HCT116 (cell line): Measurements from ENCODE around the gene CLSTN1. TPM values are rescaled to one million over a fixed set of nuclear protein-coding genes. Genes with fewer than 3 reads are reported as not detected.

Experiments used
- ATAC-seq: fragments of 200-7000 bp; cut with Tn5 transposase; 2 replicates; pipeline ENCODE4 v1.9.1; 2020; ENCODE audit warnings: mild to moderate bottlenecking, moderate library complexity
- BruUV-seq: library from RNA; stranded (reverse); fragments of 400-500 nt; replicated peaks from 2 replicates; lab custom pipeline; 2021; lab: Mats Ljungman, UMichigan
- CTCF ChIA-PET: fragments of 300-600 bp; sonication (Branson Sonifier 250); formaldehyde crosslinking; loops from one replicate; lab custom pipeline; 2021; ENCODE audit warnings: antibody characterized with exemption; lab: Charles Lee
- POLR2A ChIA-PET: fragments of 300-600, 350-600 bp; sonication (Branson Sonifier 250); formaldehyde crosslinking; loops from one replicate; lab custom pipeline; 2021; ENCODE audit warnings: antibody characterized with exemption; lab: Charles Lee
- RAD21 ChIA-PET, 2 experiments: fragments of 300-600 bp; sonication (Branson Sonifier 250); formaldehyde crosslinking; loops; one replicate each; lab custom pipeline; 2023; ENCODE audit warnings: low total read pairs in 2 of 2; ENCODE audit not compliant: uncharacterized antibody in 2 of 2, unreplicated experiment in 2 of 2, low non-redundant PET in 1 of 2; lab: Charles Lee
- DNase-seq: peaks from one replicate; pipeline ENCODE4 v3.0.0-alpha.2; 2010; ENCODE audit warnings: low read depth, low spot score
- H2AFZ ChIP-seq: fragments of 200-600 bp; shearing (Covaris generic), sonication (generic); 2 replicates; pipeline ENCODE4 v1.6.1; 2017; ENCODE audit warnings: low read depth, mixed run types, mixed read lengths, antibody characterized with exemption, low read length; ENCODE audit not compliant: poor library complexity, severe bottlenecking
- H3K27ac ChIP-seq: 2 replicates; pipeline ENCODE4 v1.5.1; 2012; ENCODE audit warnings: low read depth, low read length
- H3K27me3 ChIP-seq: fragments of 200-600 bp; sonication (generic); 2 replicates; pipeline ENCODE4 v1.6.1; 2016; ENCODE audit warnings: mixed run types, low read length, mixed read lengths; ENCODE audit not compliant: insufficient read depth
- H3K36me3 ChIP-seq, 2 experiments: fragments of 200-500 bp in 1 of 2; fragments of 200-600 bp in 1 of 2; sonication (Bioruptor generic) in 1 of 2; sonication (generic) in 1 of 2; 2 replicates each; pipeline versions ENCODE4 v1.5.1 to v1.6.1; 2014 to 2016; ENCODE audit warnings: low read length in 2 of 2, inconsistent platforms in 1 of 2, mixed read lengths in 1 of 2, mixed run types in 1 of 2; ENCODE audit not compliant: insufficient read depth in 2 of 2, control insufficient read depth in 1 of 2
- H3K4me1 ChIP-seq, 2 experiments: fragments of 200-600 bp in 1 of 2; sonication (generic) in 1 of 2; 2 replicates each; pipeline versions ENCODE4 v1.5.1 to v1.6.1; 2012 to 2017; ENCODE audit warnings: low read length in 2 of 2, inconsistent platforms in 1 of 2, mild to moderate bottlenecking in 1 of 2, mixed read lengths in 1 of 2, mixed run types in 1 of 2, moderate library complexity in 1 of 2; ENCODE audit not compliant: insufficient read depth in 2 of 2, control insufficient read depth in 1 of 2
- H3K4me2 ChIP-seq: fragments of 200-600 bp; sonication (generic); 2 replicates; pipeline ENCODE4 v1.6.1; 2017; ENCODE audit warnings: mixed run types, low read length, mixed read lengths
- H3K4me3 ChIP-seq, 2 experiments: fragments of 200-600 bp in 1 of 2; sonication (generic) in 1 of 2; replicated peaks in 1 of 2; 2 replicates each; pipeline ENCODE4 v1.5.1; 2011 to 2016; ENCODE audit warnings: low read length in 2 of 2, control low read depth in 1 of 2, low read depth in 1 of 2, mild to moderate bottlenecking in 1 of 2, mixed read lengths in 1 of 2, mixed run types in 1 of 2
- H3K79me2 ChIP-seq: fragments of 200-600 bp; sonication (generic); 2 replicates; pipeline ENCODE4 v1.6.1; 2017; ENCODE audit warnings: mild to moderate bottlenecking, mixed run types, low read length, moderate library complexity, mixed read lengths; ENCODE audit not compliant: insufficient read depth
- H3K9ac ChIP-seq: fragments of 200-600 bp; sonication (generic); 2 replicates; pipeline ENCODE4 v1.6.1; 2016; ENCODE audit warnings: low read length, mixed read lengths
- H3K9me2 ChIP-seq: fragments of 200-600 bp; sonication (generic), shearing (Covaris generic); 2 replicates; pipeline ENCODE4 v1.6.1; 2017; ENCODE audit warnings: mixed run types, mild to moderate bottlenecking, moderate library complexity; ENCODE audit not compliant: insufficient read depth
- H3K9me3 ChIP-seq, 2 experiments: fragments of 200-500 bp in 1 of 2; fragments of 200-600 bp in 1 of 2; sonication (Bioruptor generic) in 1 of 2; sonication (generic) in 1 of 2; 2 replicates each; pipeline ENCODE4 v1.6.1; 2014 to 2017; ENCODE audit warnings: low read length in 2 of 2, mixed read lengths in 2 of 2, inconsistent platforms in 1 of 2, low read depth in 1 of 2, mild to moderate bottlenecking in 1 of 2, mixed run types in 1 of 2, moderate library complexity in 1 of 2; ENCODE audit not compliant: control insufficient read depth in 1 of 2, insufficient read depth in 1 of 2
- H4K20me1 ChIP-seq: fragments of 200-600 bp; sonication (generic), shearing (Covaris generic); 2 replicates; pipeline ENCODE4 v1.6.1; 2017; ENCODE audit warnings: mixed run types, mild to moderate bottlenecking, moderate library complexity; ENCODE audit not compliant: insufficient read depth
- CBX3 ChIP-seq: IDR thresholded peaks from 2 replicates; pipeline ENCODE4 v1.6.1; 2012; ENCODE audit warnings: low read depth
- ELF1 ChIP-seq: IDR thresholded peaks from 2 replicates; pipeline ENCODE4 v1.6.1; 2012; ENCODE audit warnings: low read depth, borderline replicate concordance
- FOSL1 ChIP-seq: IDR thresholded peaks from 2 replicates; pipeline ENCODE4 v1.6.1; 2012; ENCODE audit warnings: low read depth
- RAD21 ChIP-seq: IDR thresholded peaks from 2 replicates; pipeline ENCODE4 v1.6.1; 2012; ENCODE audit warnings: low read depth, mild to moderate bottlenecking
- SIN3A ChIP-seq: IDR thresholded peaks from 2 replicates; pipeline ENCODE4 v1.6.1; 2012; ENCODE audit warnings: low read depth
- TCF7L2 ChIP-seq: IDR thresholded peaks from 2 replicates; pipeline ENCODE4 v1.7.0; 2011; ENCODE audit warnings: borderline replicate concordance, inconsistent platforms; ENCODE audit not compliant: insufficient read depth, insufficient read length; ENCODE audit errors: extremely low read depth
- YY1 ChIP-seq: IDR thresholded peaks from 2 replicates; pipeline ENCODE4 v1.6.1; 2011; ENCODE audit warnings: low read length, low read depth, moderate library complexity, mild to moderate bottlenecking; ENCODE audit not compliant: insufficient replicate concordance; ENCODE audit errors: extremely low read depth
- ZNF274 ChIP-seq: fragments of 200-500 bp; sonication (Bioruptor generic); IDR thresholded peaks from 2 replicates; pipeline ENCODE4 v1.6.1; 2014; ENCODE audit warnings: mild to moderate bottlenecking, low read depth, low read length, inconsistent platforms
- intact Hi-C: fragments of 100-400 bp; cut with micrococcal nuclease; formaldehyde crosslinking; loops from 2 replicates; pipeline ENCODE4 v1.10.0; 2022
- total RNA-seq: library from RNA; stranded (reverse); gene quantifications from one replicate; pipeline ENCODE4 v1.2.1, GENCODE V29; 2021; ENCODE audit not compliant: unreplicated experiment
- TF ChIP-seq, protein P1 (sequence below), 3 experiments: fragments of 200-600 bp in 1 of 3; sonication (generic) in 1 of 3; IDR thresholded peaks in 2 of 3; conservative IDR thresholded peaks in 1 of 3; 2 replicates each; pipeline ENCODE4 v1.5.1; 2012 to 2017; ENCODE audit warnings: low read depth in 2 of 3, low read length in 2 of 3, antibody characterized with exemption in 1 of 3, borderline replicate concordance in 1 of 3, control low read depth in 1 of 3, mild to moderate bottlenecking in 1 of 3, mixed read lengths in 1 of 3, mixed run types in 1 of 3, moderate library complexity in 1 of 3; ENCODE audit not compliant: insufficient read depth in 1 of 3

CLSTN1 gene
- total RNA-seq, 1 experiment from 2014 or later = 113 TPM

DNA sequence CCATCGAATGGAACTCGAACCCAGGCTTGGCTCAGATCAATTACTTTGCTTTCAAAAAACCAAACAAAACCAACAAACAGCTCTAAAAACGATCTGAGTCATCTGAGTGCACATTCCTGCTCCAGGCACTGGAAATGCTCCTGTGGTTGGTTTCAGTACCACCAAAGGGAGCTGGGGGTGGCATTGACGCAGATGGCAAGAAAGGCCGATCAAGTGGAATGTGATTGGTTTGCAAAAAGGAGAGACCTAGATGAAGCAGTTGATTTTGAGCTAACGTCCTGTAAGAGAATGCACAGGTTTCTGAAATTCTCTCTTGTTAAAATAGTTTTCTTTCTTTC, 132.7 kb downstream of the CLSTN1 start:
- no peaks in the 10 kb centered on the region for H4K20me1 ChIP-seq
- ATAC-seq = no peak
- H3K27me3 ChIP-seq = no peaks in the 10 kb centered on the region
- H3K4me1 ChIP-seq = peaks cover 27 to 48% of the 10 kb centered on the region in 2 experiments
- RAD21 ChIA-PET = no interaction called here
- H3K27ac ChIP-seq = no peak overlapping the region
- TF ChIP-seq SIN3A (no peak), FOSL1 (no peak), YY1 (no peak), CBX3 (no peak), ZNF274 (no peak), ELF1 (no peak), TCF7L2 (no peak), RAD21 (no peak)
- TF ChIP-seq, protein P1, sequence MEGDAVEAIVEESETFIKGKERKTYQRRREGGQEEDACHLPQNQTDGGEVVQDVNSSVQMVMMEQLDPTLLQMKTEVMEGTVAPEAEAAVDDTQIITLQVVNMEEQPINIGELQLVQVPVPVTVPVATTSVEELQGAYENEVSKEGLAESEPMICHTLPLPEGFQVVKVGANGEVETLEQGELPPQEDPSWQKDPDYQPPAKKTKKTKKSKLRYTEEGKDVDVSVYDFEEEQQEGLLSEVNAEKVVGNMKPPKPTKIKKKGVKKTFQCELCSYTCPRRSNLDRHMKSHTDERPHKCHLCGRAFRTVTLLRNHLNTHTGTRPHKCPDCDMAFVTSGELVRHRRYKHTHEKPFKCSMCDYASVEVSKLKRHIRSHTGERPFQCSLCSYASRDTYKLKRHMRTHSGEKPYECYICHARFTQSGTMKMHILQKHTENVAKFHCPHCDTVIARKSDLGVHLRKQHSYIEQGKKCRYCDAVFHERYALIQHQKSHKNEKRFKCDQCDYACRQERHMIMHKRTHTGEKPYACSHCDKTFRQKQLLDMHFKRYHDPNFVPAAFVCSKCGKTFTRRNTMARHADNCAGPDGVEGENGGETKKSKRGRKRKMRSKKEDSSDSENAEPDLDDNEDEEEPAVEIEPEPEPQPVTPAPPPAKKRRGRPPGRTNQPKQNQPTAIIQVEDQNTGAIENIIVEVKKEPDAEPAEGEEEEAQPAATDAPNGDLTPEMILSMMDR (IDR thresholded peaks at IDR 0.05 in 2 of 3, conservative IDR thresholded peaks at IDR 0.05 in 1 of 3; ENCODE audit: borderline replicate concordance in 1 of 3, insufficient read depth in 1 of 3, low read depth in 2 of 3, low read length in 2 of 3) = no peak
- TF ChIP-seq, all 23 proteins: peak for 0
- POLR2A ChIA-PET = no interaction called here
- DNase-seq = no peak
- CTCF ChIA-PET = interaction anchor here (1.7 kb wide), 1 partner anchor 12 kb away, joined by 4 read pairs; no protein-coding TSS in a partner anchor
- no peaks in the 10 kb centered on the region for H3K79me2 ChIP-seq
- intact Hi-C loops = no loop called here
- H3K4me2 ChIP-seq = peak overlapping the region; percentile 94
- H3K9me3 ChIP-seq = no peaks in the 10 kb centered on the region
- H3K9me2 ChIP-seq = no peaks in the 10 kb centered on the region
- BruUV-seq = TSS peak; percentile 43
- H2AFZ ChIP-seq = no peak overlapping the region
- no peaks in the 10 kb centered on the region for H3K36me3 ChIP-seq
- no peak overlapping the region for H3K4me3 ChIP-seq
- H3K9ac ChIP-seq = no peak overlapping the region
